Activated CD8-positive, alpha-beta memory T cell treated with anti-CD3 and anti-CD28 coated beads for 36 hours (primary cell): Measurements from ENCODE around the gene TRAPPC3L. TPM values are rescaled to one million over a fixed set of nuclear protein-coding genes. Genes with fewer than 3 reads are reported as not detected.

Source experiments
- CTCF ChIA-PET: fragments of 350-600 bp; sonication (Branson Sonifier 250); formaldehyde crosslinking; loops from one replicate; lab custom pipeline; 2021; ENCODE audit warnings: antibody characterized with exemption; lab: Charles Lee
- POLR2A ChIA-PET: fragments of 350-600 bp; sonication (Branson Sonifier 250); formaldehyde crosslinking; loops from one replicate; lab custom pipeline; 2021; ENCODE audit warnings: antibody characterized with exemption; lab: Charles Lee
- total RNA-seq, 2 experiments: library from RNA; stranded (reverse); gene quantifications; one replicate each; pipeline ENCODE4 v1.2.3, GENCODE V29; 2021

The TRAPPC3L gene
- total RNA-seq, 2 experiments from 2014 or later: not detected

DNA sequence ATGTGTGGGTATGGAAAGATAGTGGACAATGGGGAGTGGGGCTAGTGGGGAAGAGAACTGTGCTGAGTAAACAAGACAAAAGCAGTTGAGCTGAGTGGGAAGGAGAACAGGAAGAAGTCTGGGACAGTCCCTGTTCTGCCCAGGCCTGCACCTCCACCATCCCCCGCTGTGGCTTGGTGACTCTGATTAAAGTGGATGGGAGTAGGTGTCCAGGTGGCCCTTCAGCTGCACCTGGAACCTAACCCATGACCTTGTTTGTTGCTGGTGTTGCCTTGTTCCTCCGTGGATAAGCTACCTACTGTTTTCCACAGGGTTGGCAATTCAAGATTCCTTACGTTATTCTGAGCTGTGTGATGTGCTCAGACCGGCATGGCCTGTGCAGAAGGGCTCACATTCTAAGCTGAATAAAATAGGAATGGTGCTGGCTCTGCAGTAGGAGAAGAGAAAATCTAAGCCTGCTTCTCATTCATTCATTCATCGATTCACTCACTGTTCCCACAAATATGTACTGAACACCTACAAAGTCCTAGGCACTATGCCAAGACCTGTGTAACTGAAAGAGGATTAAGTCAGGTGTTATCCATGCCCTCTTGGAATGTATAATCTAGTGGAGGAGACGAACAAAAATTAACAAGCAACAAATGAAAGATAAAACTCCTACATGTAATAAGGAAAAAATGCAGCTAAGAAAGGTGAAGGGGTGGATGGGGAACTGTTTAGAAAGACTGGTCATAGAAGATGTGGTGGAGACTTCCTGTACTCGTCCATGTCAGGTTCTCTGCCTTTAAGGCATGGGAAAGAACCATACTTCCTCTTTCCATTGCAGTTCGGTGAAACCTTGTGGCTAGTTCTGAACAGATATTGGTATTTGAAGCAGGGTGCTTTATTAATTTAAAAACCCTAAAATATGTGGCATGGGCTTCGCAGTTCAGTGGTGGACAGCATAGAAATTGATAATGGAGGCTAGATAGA lies 94.4 kb downstream of the TRAPPC3L start:
- CTCF ChIA-PET: no interaction called here

DNA sequence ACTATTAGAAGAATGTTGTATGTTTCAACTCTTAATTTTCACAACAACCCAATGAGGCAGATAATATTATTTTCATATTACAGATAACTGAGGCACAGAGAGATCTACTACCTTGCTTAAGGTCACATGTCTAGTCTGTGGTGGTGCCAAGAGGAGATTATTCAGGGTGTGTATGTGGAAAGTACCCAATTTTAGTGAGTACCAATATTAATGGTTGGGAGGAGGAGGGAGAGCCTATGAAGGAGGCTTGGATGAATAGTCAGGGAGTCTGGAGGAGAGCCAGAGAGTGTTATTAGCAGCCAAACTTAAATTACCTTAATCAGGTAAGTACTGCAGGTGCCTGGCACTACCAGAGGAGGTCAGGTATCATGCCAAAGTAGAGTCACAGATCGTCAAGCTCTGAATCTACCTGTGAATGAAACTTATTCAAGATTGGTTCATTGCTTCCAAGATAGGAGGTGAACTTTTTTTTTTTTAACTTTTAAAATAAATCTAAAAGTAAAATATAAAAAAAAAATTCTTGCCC lies 95.2 kb downstream of the TRAPPC3L start:
- POLR2A ChIA-PET: no interaction called here
- CTCF ChIA-PET: no interaction called here

More for the DNA sequence above, 94.4 kb downstream of the TRAPPC3L start:
- POLR2A ChIA-PET: no interaction called here

DNA sequence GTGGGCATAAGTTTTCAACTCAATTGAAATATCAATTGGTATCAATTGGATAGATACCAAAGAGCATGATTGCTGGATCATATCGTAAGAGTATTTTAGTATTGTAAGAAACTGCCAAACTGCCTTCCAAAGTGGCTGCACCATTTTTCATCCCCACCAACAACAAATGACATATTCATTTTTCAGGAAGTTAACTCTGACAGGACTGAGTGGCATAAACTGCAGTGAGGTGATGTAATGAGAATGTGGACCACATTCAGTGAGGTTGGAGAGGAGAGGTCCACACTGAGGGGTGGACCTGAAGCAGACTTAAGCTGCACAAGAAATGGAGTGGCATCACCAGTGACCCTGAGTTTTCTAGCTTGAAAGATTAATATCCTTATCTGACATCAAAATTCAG lies 95.9 kb downstream of the TRAPPC3L start:
- CTCF ChIA-PET: no interaction called here
- POLR2A ChIA-PET: no interaction called here

DNA sequence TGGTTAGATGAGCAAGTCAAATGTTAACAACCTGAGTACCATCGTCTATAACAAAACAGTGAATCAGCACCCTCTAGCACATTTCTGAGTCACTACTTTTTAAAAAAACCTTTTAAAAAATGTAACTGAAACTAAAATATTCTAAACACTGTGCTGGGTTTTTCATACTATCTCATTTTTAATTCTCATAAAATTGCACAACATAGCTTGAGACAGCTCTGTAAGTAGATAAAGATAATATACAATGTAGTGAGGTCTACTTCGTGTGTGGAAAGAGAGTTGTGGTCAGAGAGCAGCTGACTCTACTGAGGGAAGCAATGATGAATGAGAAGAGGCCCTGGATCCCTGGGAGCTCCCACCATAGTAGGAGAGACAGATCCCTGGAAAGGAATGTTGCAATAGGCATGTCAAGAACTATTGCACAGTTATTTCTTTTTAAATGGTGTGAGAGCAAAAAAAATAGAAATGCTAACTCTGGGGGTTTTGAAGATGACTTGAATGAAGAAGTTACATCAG lies 97.9 kb downstream of the TRAPPC3L start:
- CTCF ChIA-PET: no interaction called here
- POLR2A ChIA-PET: no interaction called here

DNA sequence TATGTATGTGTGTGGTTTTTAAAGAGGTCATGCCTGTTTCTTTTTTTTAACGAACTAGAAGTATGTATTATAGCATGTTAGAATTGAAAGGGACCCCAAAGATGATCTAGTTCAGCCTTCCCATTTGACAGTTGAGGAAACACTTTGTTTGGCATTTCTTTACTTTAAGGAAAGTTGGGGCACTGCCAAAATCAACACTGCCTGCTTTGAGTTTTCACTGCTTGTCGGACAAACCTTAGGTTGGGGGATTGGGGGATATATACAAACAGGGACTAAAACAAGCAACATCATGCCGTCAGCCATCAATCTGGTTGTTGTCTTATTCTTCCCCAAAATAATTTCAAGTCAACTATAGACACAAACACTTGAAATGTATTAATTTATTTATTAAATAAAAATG lies 98.4 kb downstream of the TRAPPC3L start:
- POLR2A ChIA-PET: no interaction called here
- CTCF ChIA-PET: no interaction called here

DNA sequence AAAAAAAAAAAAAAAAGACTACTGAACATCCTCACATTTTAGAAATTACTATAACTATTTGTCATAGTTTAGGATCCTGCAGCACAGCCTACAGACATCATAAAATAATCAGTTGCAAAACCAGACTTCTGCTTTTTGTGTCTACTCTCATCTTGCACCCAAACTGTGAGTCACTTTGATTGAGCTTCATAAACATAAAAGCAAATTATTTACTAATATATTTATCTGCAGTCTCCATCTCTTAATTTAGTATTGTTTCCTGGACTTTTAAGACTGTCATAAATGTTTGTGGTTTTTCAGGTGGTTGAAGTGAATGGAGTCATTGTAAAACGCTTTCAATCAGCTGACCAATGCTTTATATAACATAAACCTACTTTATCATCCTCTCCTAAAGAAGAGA lies 99.1 kb downstream of the TRAPPC3L start:
- CTCF ChIA-PET: interaction anchor here (0.7 kb wide), 1 partner anchor 386 kb away, joined by 6 read pairs; the partner anchor contains the start of gene FRK
- POLR2A ChIA-PET: no interaction called here

DNA sequence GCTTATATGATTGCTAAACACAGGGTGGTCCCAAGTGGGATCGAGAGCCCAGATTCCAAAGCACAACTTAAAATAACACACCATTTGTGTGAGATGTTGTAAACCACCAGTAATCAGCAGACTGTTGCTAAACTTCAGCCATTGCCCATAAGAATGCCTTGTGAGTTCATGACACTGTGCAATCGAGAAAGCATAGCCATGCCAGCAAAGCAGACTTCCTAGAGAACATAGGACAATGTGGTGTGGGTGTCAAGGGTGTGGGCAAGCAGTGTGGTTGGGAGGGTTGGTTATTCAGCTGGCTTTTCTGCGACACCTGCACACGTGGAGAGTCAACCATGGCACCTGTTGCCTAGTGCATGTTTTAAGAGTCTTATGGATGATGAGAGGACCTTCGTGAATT lies 100.4 kb downstream of the TRAPPC3L start:
- ChIA-PET CTCF (interaction anchor here (1.5 kb wide), 1 partner anchor 157 kb away, joined by 4 read pairs; no protein-coding TSS in a partner anchor), POLR2A (no interaction called here)

Other genes starting within 250 kb of the TRAPPC3L start
- gene DSE, start 174.7 kb downstream of the TRAPPC3L start, total RNA-seq: 1 to 10 TPM; 6.7 to 7.8 TPM
- 1 to 10 TPM; 5.0 to 5.3 TPM for gene CALHM6, start 84.3 kb downstream of the TRAPPC3L start, total RNA-seq
- not detected for gene CALHM5, start 34.0 kb downstream of the TRAPPC3L start, total RNA-seq
- gene CALHM4, start 8.1 kb upstream of the TRAPPC3L start, total RNA-seq: not detected
- 10 to 100 TPM; 51.0 to 52.4 TPM for gene RWDD1, start 25.8 kb upstream of the TRAPPC3L start, total RNA-seq
- under 1 TPM in 1 of 2 experiments, not detected in 1; 0.08 TPM for gene RSPH4A, start 70.8 kb upstream of the TRAPPC3L start, total RNA-seq
- gene ZUP1, start 123.1 kb upstream of the TRAPPC3L start, total RNA-seq: 10 to 100 TPM; 15.7 to 19.3 TPM
- 10 to 100 TPM in 1 of 2 experiments, 1 to 10 TPM in 1; 6.9 to 11.0 TPM for gene KPNA5, start 135.5 kb upstream of the TRAPPC3L start, total RNA-seq
- gene FAM162B, start 220.0 kb upstream of the TRAPPC3L start, total RNA-seq: not detected